Endodermal cell (in vitro differentiated cells): Measurements from ENCODE around the gene ZNF641. TPM values are rescaled to one million over a fixed set of nuclear protein-coding genes. Genes with fewer than 3 reads are reported as not detected.

Experiments used
- DNase-seq: peaks from one replicate; pipeline ENCODE4 v3.0.0-alpha.2; 2017
- H3K27ac ChIP-seq: 2 replicates; pipeline ENCODE4 v1.5.1; 2013; ENCODE audit warnings: mild to moderate bottlenecking, low read depth, low read length, moderate library complexity
- H3K27me3 ChIP-seq: 2 replicates; pipeline ENCODE4 v1.6.1; 2013; ENCODE audit warnings: mild to moderate bottlenecking, low read length, moderate library complexity; ENCODE audit not compliant: insufficient read depth, control insufficient read depth, poor library complexity, severe bottlenecking
- H3K36me3 ChIP-seq: 2 replicates; pipeline ENCODE4 v1.7.0; 2013; ENCODE audit warnings: mild to moderate bottlenecking, low read length, moderate library complexity; ENCODE audit not compliant: control insufficient read depth, insufficient read depth
- H3K4me1 ChIP-seq: one replicate; pipeline ENCODE4 v1.7.0; 2013; ENCODE audit warnings: low read length; ENCODE audit not compliant: control insufficient read depth, insufficient read depth
- H3K4me3 ChIP-seq: 2 replicates; pipeline ENCODE4 v1.5.1; 2013; ENCODE audit warnings: mild to moderate bottlenecking, low read length, moderate library complexity
- H3K9ac ChIP-seq: 2 replicates; pipeline ENCODE4 v1.6.1; 2013; ENCODE audit warnings: mild to moderate bottlenecking, low read length, moderate library complexity; ENCODE audit not compliant: poor library complexity, severe bottlenecking; ENCODE audit errors: extremely low read depth
- H3K9me3 ChIP-seq: 2 replicates; pipeline ENCODE4 v1.6.1; 2013; ENCODE audit warnings: mild to moderate bottlenecking, low read length, moderate library complexity; ENCODE audit not compliant: control insufficient read depth
- H3K27ac Mint-ChIP-seq: 2 replicates; pipeline ENCODE4 v1.8.0; 2020; ENCODE audit warnings: mixed read lengths
- H3K27me3 Mint-ChIP-seq: 2 replicates; pipeline ENCODE4 v1.8.0; 2021; ENCODE audit warnings: mild to moderate bottlenecking, mixed read lengths; ENCODE audit not compliant: insufficient read depth
- H3K36me3 Mint-ChIP-seq: 2 replicates; pipeline ENCODE4 v1.8.0; 2020; ENCODE audit warnings: low read depth, mixed read lengths
- H3K4me1 Mint-ChIP-seq: 2 replicates; pipeline ENCODE4 v1.8.0; 2020; ENCODE audit warnings: mixed read lengths
- H3K4me3 Mint-ChIP-seq: 2 replicates; pipeline ENCODE4 v1.8.0; 2020; ENCODE audit warnings: mild to moderate bottlenecking, moderate library complexity, mixed read lengths
- H3K9me3 Mint-ChIP-seq: 2 replicates; pipeline ENCODE4 v1.8.0; 2020; ENCODE audit warnings: mild to moderate bottlenecking, mixed read lengths
- CTCF ChIP-seq: fragments of 200-600 bp; sonication (generic); conservative IDR thresholded peaks from 2 replicates; pipeline ENCODE4 v1.5.0; 2021; ENCODE audit warnings: antibody characterized with exemption, mild to moderate bottlenecking
- WGBS, 2 experiments: methylation state at CpG; one replicate each; pipeline versions ENCODE4 v1.1.5 to v1.1.7; 2013; ENCODE audit warnings: missing lambda C conversion rate in 2 of 2, mixed read lengths in 1 of 2; ENCODE audit not compliant: insufficient coverage in 1 of 2, insufficient read length in 1 of 2; 5-methylcytosine and 5-hydroxymethylcytosine counted together
- total RNA-seq, 2 donors: library from RNA; stranded (reverse); fragmentation: NEBNext Ultra II Directional in 1 of 2; extraction: Animal tissue kit (Norgen Biotek cat#: 25700) in 1 of 2; gene quantifications; 2 replicates in 1 of 2; 3 replicates in 1 of 2; pipeline ENCODE4 v1.2.1, GENCODE V29; 2021

ZNF641 gene
- total RNA-seq, 2 donors from 2014 or later = 9.4 to 12.5 TPM

- Mint-ChIP-seq H3K9me3 (no peaks in the 10 kb centered on the region), H3K27ac (no peak overlapping the region), H3K36me3 (no peaks in the 10 kb centered on the region), H3K4me1 (no peaks in the 10 kb centered on the region), H3K27me3 (peaks cover 34% of the 10 kb centered on the region), H3K4me3 (no peak overlapping the region)
- H3K4me1 ChIP-seq = no peaks in the 10 kb centered on the region
- H3K9me3 ChIP-seq = no peaks in the 10 kb centered on the region
- H3K27me3 ChIP-seq = peaks cover 18% of the 10 kb centered on the region
- no peak for DNase-seq
- 89 to 100% methylated on average over 1 to 2 of the region's 2 CpGs for WGBS, 2 experiments
- H3K4me3 ChIP-seq = no peak overlapping the region
- TF ChIP-seq CTCF = no peak
- no peaks in the 10 kb centered on the region for H3K36me3 ChIP-seq
- H3K9ac ChIP-seq = no peak overlapping the region
- H3K27ac ChIP-seq = no peak overlapping the region
Measured at GRCh38 chr12:48388938-48389337, 38.2 kb upstream of the ZNF641 start.

GRCh38 chr12:48388460-48388859 is 37.7 kb upstream of the ZNF641 start:
- H3K9me3 ChIP-seq = no peaks in the 10 kb centered on the region
- no peak overlapping the region for H3K9ac ChIP-seq
- Mint-ChIP-seq H3K27me3 (peaks cover 34% of the 10 kb centered on the region), H3K9me3 (no peaks in the 10 kb centered on the region), H3K36me3 (no peaks in the 10 kb centered on the region), H3K27ac (no peak overlapping the region), H3K4me3 (no peak overlapping the region), H3K4me1 (no peaks in the 10 kb centered on the region)
- no peaks in the 10 kb centered on the region for H3K36me3 ChIP-seq
- H3K27ac ChIP-seq = no peak overlapping the region
- 95 to 100% methylated on average over 1 of the region's 1 CpG for WGBS, 2 experiments
- H3K4me3 ChIP-seq = no peak overlapping the region
- no peak for DNase-seq
- no peak for TF ChIP-seq CTCF
- no peaks in the 10 kb centered on the region for H3K4me1 ChIP-seq
- peaks cover 14% of the 10 kb centered on the region for H3K27me3 ChIP-seq

GRCh38 chr12:48380596-48380995 is 29.9 kb upstream of the ZNF641 start:
- no peaks in the 10 kb centered on the region for H3K4me1 ChIP-seq
- no peak overlapping the region for H3K4me3 ChIP-seq
- H3K4me1 Mint-ChIP-seq = no peaks in the 10 kb centered on the region
- H3K9me3 Mint-ChIP-seq = no peaks in the 10 kb centered on the region
- no peaks in the 10 kb centered on the region for H3K36me3 Mint-ChIP-seq
- H3K27me3 ChIP-seq = peaks cover 28% of the 10 kb centered on the region
- no peaks in the 10 kb centered on the region for H3K36me3 ChIP-seq
- no peak overlapping the region for H3K27ac ChIP-seq
- H3K9ac ChIP-seq = no peak overlapping the region
- H3K9me3 ChIP-seq = no peaks in the 10 kb centered on the region
- H3K27me3 Mint-ChIP-seq = peaks cover 51% of the 10 kb centered on the region
- H3K4me3 Mint-ChIP-seq = no peak overlapping the region
- no peak for DNase-seq
- WGBS, 2 experiments = 88% methylated on average over 1 of the region's 1 CpG; no CpG with 5 or more reads in 1 of the 2 experiments
- H3K27ac Mint-ChIP-seq = no peak overlapping the region
- no peak for TF ChIP-seq CTCF
